Cerebellar nuclear complex (tissue), 1 donor: ENCODE data around the gene ERG.

Experiments used
- DNase-seq, 2 experiments: peaks; one replicate each; lab custom pipeline; 2025; lab: John Stamatoyannopoulos, UW

Gene ERG

DNA sequence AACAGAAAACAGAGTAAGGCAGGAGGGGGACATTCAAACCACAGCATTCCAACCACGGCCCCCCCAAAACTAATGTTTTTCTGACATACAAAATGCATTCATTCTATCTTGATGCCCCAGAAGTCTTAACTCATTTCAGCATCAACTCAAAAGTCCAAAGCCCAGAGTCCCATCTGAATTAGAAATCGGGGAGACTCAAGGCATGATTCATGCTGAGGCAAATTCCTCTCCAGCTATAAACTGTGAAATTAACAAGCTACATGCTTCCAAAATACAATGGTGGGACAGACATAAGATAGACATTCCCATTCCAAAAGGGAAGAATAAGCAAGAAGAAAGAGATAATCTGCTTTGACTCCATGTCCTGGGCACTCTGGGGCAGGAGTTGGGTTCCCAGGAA lies 167.6 kb downstream of the ERG start:
- no peak for DNase-seq
